ENCODE data around the gene ZNF665. TPM values are rescaled to one million over a fixed set of nuclear protein-coding genes. Genes with fewer than 3 reads are reported as not detected.

The ZNF665 gene
- total RNA-seq, 4 donors from 2014 or later = 2.9 to 3.8 (median 3.3) TPM

GRCh38 chr19:53157626-53158025 lies 35.5 kb downstream of the ZNF665 start:
- peaks cover 2 to 30% (median 11%) of the 10 kb centered on the region in 4 donors for H3K36me3 ChIP-seq
- intact Hi-C loops (cut with DNase I) = loop anchor here (5.0 kb wide), 1 partner anchor 50 kb away; no protein-coding TSS in a partner anchor
- H3K9me3 ChIP-seq = peaks cover 0 to 7% (median under 1%) of the 10 kb centered on the region in 4 donors
- H3K27me3 ChIP-seq = no peaks in the 10 kb centered on the region
- peaks cover 0 to 27% (median 20%) of the 10 kb centered on the region in 4 donors for H3K4me1 ChIP-seq
- WGBS = 17% methylated on average over 7 of the region's 7 CpGs
- TF ChIP-seq EP300 (IDR thresholded peaks at IDR 0.05) (no peak), CTCF (IDR thresholded peaks at IDR 0.05) (no peak), POLR2AphosphoS5 (IDR thresholded peaks at IDR 0.05) (no peak), POLR2A (IDR thresholded peaks at IDR 0.05; ENCODE audit: low read depth) (no peak)
- H3K4me3 ChIP-seq = peak overlapping the region; percentile 57 to 79 (median 76)
- H3K27ac ChIP-seq (replicated peaks in 1 of 4) = peak overlapping the region; percentile 76 to 84 (median 84)
- DNase-seq (ENCODE audit: extremely low spot score) = no peak

- Histone ChIP-seq H3K36me3 (peaks cover 7 to 38% (median 16%) of the 10 kb centered on the region in 4 donors), H3K27ac (replicated peaks in 1 of 4) (peak overlapping the region in 2 of 4 donors; percentile 9 to 84), H3K4me1 (peaks cover 0 to 27% (median 20%) of the 10 kb centered on the region in 4 donors), H3K4me3 (peak overlapping the region in 3 of 4 donors; percentile 57 to 79 (median 76)), H3K9me3 (peaks cover 0 to 10% (median 0%) of the 10 kb centered on the region in 4 donors), H3K27me3 (no peaks in the 10 kb centered on the region)
- DNase-seq (ENCODE audit: extremely low spot score) = no peak
- intact Hi-C loops (cut with DNase I) = loop anchor here (5.0 kb wide), 1 partner anchor 50 kb away; no protein-coding TSS in a partner anchor
- WGBS = 88% methylated on average over 9 of the region's 9 CpGs
- no peak for TF ChIP-seq EP300 (IDR thresholded peaks at IDR 0.05)
- no peak for TF ChIP-seq CTCF (IDR thresholded peaks at IDR 0.05)
- no peak for TF ChIP-seq POLR2AphosphoS5 (IDR thresholded peaks at IDR 0.05)
- TF ChIP-seq POLR2A (IDR thresholded peaks at IDR 0.05; ENCODE audit: low read depth) = no peak
Observed at GRCh38 chr19:53156850-53157249, 36.3 kb downstream of the ZNF665 start.

GRCh38 chr19:53147645-53148044 lies 45.5 kb downstream of the ZNF665 start:
- H3K36me3 ChIP-seq = peaks cover 60 to 94% (median 77%) of the 10 kb centered on the region in 4 donors
- peaks cover 6 to 84% (median 58%) of the 10 kb centered on the region in 4 donors for H3K9me3 ChIP-seq
- H3K4me1 ChIP-seq = no peaks in the 10 kb centered on the region
- H3K4me3 ChIP-seq = no peak overlapping the region
- intact Hi-C loops (cut with DNase I) = no loop called here
- DNase-seq (ENCODE audit: extremely low spot score) = no peak
- H3K27me3 ChIP-seq = no peaks in the 10 kb centered on the region
- no peak overlapping the region for H3K27ac ChIP-seq (replicated peaks in 1 of 4)
- TF ChIP-seq POLR2AphosphoS5 (IDR thresholded peaks at IDR 0.05) (no peak), POLR2A (IDR thresholded peaks at IDR 0.05; ENCODE audit: low read depth) (no peak), CTCF (IDR thresholded peaks at IDR 0.05) (no peak), EP300 (IDR thresholded peaks at IDR 0.05) (no peak)

- Histone ChIP-seq H3K4me1 (no peaks in the 10 kb centered on the region), H3K4me3 (no peak overlapping the region), H3K27ac (replicated peaks in 1 of 4) (no peak overlapping the region), H3K9me3 (peaks cover 6 to 72% (median 46%) of the 10 kb centered on the region in 4 donors), H3K27me3 (no peaks in the 10 kb centered on the region), H3K36me3 (peaks cover 23 to 47% (median 41%) of the 10 kb centered on the region in 4 donors)
- 95% methylated on average over 4 of the region's 4 CpGs for WGBS
- intact Hi-C loops (cut with DNase I) = no loop called here
- no peak for DNase-seq (ENCODE audit: extremely low spot score)
- TF ChIP-seq EP300 (IDR thresholded peaks at IDR 0.05) (no peak), POLR2A (IDR thresholded peaks at IDR 0.05; ENCODE audit: low read depth) (no peak), POLR2AphosphoS5 (IDR thresholded peaks at IDR 0.05) (no peak), CTCF (IDR thresholded peaks at IDR 0.05) (no peak)
Observed at GRCh38 chr19:53140351-53140750, 52.8 kb downstream of the ZNF665 start.

GRCh38 chr19:53136432-53136831 lies 56.7 kb downstream of the ZNF665 start:
- intact Hi-C loops (cut with DNase I) = no loop called here
- no peak overlapping the region for H3K27ac ChIP-seq (replicated peaks in 1 of 4)
- no peak for DNase-seq (ENCODE audit: extremely low spot score)
- peaks cover 4 to 12% (median 8%) of the 10 kb centered on the region in 4 donors for H3K36me3 ChIP-seq
- H3K4me1 ChIP-seq = peaks cover 6 to 14% (median 13%) of the 10 kb centered on the region in 4 donors
- peaks cover 0 to 43% (median 19%) of the 10 kb centered on the region in 4 donors for H3K9me3 ChIP-seq
- 91% methylated on average over 3 of the region's 3 CpGs for WGBS
- H3K4me3 ChIP-seq = no peak overlapping the region
- TF ChIP-seq EP300 (IDR thresholded peaks at IDR 0.05) (no peak), POLR2AphosphoS5 (IDR thresholded peaks at IDR 0.05) (no peak), CTCF (IDR thresholded peaks at IDR 0.05) (no peak), POLR2A (IDR thresholded peaks at IDR 0.05; ENCODE audit: low read depth) (no peak)
- H3K27me3 ChIP-seq = no peaks in the 10 kb centered on the region
